Measurements from ENCODE around the gene TMEM14C.
"Not testable (repeated sequence)": the region's sequence is repeated elsewhere in the genome, so short reads cannot be mapped to it uniquely, and the experiment has no call there.

The TMEM14C gene

GRCh38 chr6:10695086-10695657 lies 27.7 kb upstream of the TMEM14C start:
- no peak for DNase-seq
- H3K4me3 Mint-ChIP-seq, result peak overlapping the region; percentile 95 to 99
- no peaks in the 10 kb centered on the region for H3K9me3 Mint-ChIP-seq
- peaks cover 27 to 31% of the 10 kb centered on the region in 2 donors for H3K4me1 Mint-ChIP-seq (ENCODE audit: low read depth in 2 of 2)
- peaks cover 51% of the 10 kb centered on the region for H3K36me3 Mint-ChIP-seq (ENCODE audit: insufficient read depth)
- H3K27me3 Mint-ChIP-seq, result no peaks in the 10 kb centered on the region
- peak overlapping the region; percentile 100 for H3K27ac Mint-ChIP-seq
- ATAC-seq (replicated peaks), result no peak

GRCh38 chr6:10696655-10697054 lies 26.2 kb upstream of the TMEM14C start:
- ATAC-seq (replicated peaks), result no peak
- Mint-ChIP-seq H3K36me3 (ENCODE audit: insufficient read depth) (peaks cover 62% of the 10 kb centered on the region), H3K27ac (no peak overlapping the region), H3K27me3 (no peaks in the 10 kb centered on the region), H3K9me3 (no peaks in the 10 kb centered on the region), H3K4me3 (peak overlapping the region in 1 of 2 donors; percentile 99), H3K4me1 (ENCODE audit: low read depth in 2 of 2) (peaks cover 27 to 42% of the 10 kb centered on the region in 2 donors)
- DNase-seq, result no peak

GRCh38 chr6:10713962-10714361 lies 8.9 kb upstream of the TMEM14C start:
- DNase-seq (no peak), ATAC-seq (replicated peaks) (no peak)
- Mint-ChIP-seq H3K27ac (no peak overlapping the region), H3K9me3 (no peaks in the 10 kb centered on the region), H3K36me3 (ENCODE audit: insufficient read depth) (peaks cover 16% of the 10 kb centered on the region), H3K4me1 (ENCODE audit: low read depth in 2 of 2) (no peaks in the 10 kb centered on the region), H3K4me3 (no peak overlapping the region), H3K27me3 (no peaks in the 10 kb centered on the region)

- Mint-ChIP-seq H3K4me3 (peak overlapping the region; percentile 81 to 82), H3K36me3 (ENCODE audit: insufficient read depth) (no peaks in the 10 kb centered on the region), H3K27ac (peak overlapping the region; percentile 75 to 81), H3K9me3 (no peaks in the 10 kb centered on the region), H3K27me3 (no peaks in the 10 kb centered on the region), H3K4me1 (ENCODE audit: low read depth in 2 of 2) (peaks cover 31 to 32% of the 10 kb centered on the region in 2 donors)
- DNase-seq (peak; percentile 41 to 44 (median 41)), ATAC-seq (replicated peaks) (peak; percentile 35)
Observed at GRCh38 chr6:10719296-10719963, 3.4 kb upstream of the TMEM14C start.

GRCh38 chr6:10719964-10720264 lies 3.0 kb upstream of the TMEM14C start:
- peaks cover 32 to 33% of the 10 kb centered on the region in 2 donors for H3K4me1 Mint-ChIP-seq (ENCODE audit: low read depth in 2 of 2)
- DNase-seq (no peak), ATAC-seq (replicated peaks) (no peak)
- no peaks in the 10 kb centered on the region for H3K9me3 Mint-ChIP-seq
- no peaks in the 10 kb centered on the region for H3K36me3 Mint-ChIP-seq (ENCODE audit: insufficient read depth)
- no peaks in the 10 kb centered on the region for H3K27me3 Mint-ChIP-seq
- H3K4me3 Mint-ChIP-seq, result peak overlapping the region; percentile 81 to 82
- H3K27ac Mint-ChIP-seq, result peak overlapping the region; percentile 75 to 81

- no peaks in the 10 kb centered on the region for H3K9me3 Mint-ChIP-seq
- H3K27me3 Mint-ChIP-seq, result peaks cover 0 to 2% of the 10 kb centered on the region in 2 donors
- peak overlapping the region; percentile 81 to 82 for H3K4me3 Mint-ChIP-seq
- H3K27ac Mint-ChIP-seq, result peak overlapping the region; percentile 75 to 81
- peak; percentile 52 for ATAC-seq (replicated peaks)
- H3K36me3 Mint-ChIP-seq (ENCODE audit: insufficient read depth), result peaks cover 3% of the 10 kb centered on the region
- DNase-seq, result peak; percentile 28 to 47 (median 29)
- H3K4me1 Mint-ChIP-seq (ENCODE audit: low read depth in 2 of 2), result peaks cover 33 to 34% of the 10 kb centered on the region in 2 donors
Observed at GRCh38 chr6:10720265-10720959, 2.5 kb upstream of the TMEM14C start.

- not testable (repeated sequence) for ATAC-seq (replicated peaks); H3K9me3 Mint-ChIP-seq; H3K27me3 Mint-ChIP-seq; H3K36me3 Mint-ChIP-seq (ENCODE audit: insufficient read depth)
- DNase-seq, result peak in 1 of 3 experiments; percentile 5
- Mint-ChIP-seq H3K27ac (peak overlapping the region; percentile 38 to 81), H3K4me1 (ENCODE audit: low read depth in 2 of 2) (peaks cover 40% of the 10 kb centered on the region in 2 donors), H3K4me3 (peak overlapping the region; percentile 82 to 96)
Observed at GRCh38 chr6:10720960-10721849, 1.7 kb upstream of the TMEM14C start.

GRCh38 chr6:10721850-10722569 lies 860 bp upstream of the TMEM14C start:
- no peak for DNase-seq
- H3K4me1 Mint-ChIP-seq (ENCODE audit: low read depth in 2 of 2), result peaks cover 46 to 47% of the 10 kb centered on the region in 2 donors
- H3K27me3 Mint-ChIP-seq, result peaks cover 0 to 7% of the 10 kb centered on the region in 2 donors
- no peak for ATAC-seq (replicated peaks)
- no peaks in the 10 kb centered on the region for H3K9me3 Mint-ChIP-seq
- H3K36me3 Mint-ChIP-seq (ENCODE audit: insufficient read depth), result peaks cover 8% of the 10 kb centered on the region
- H3K27ac Mint-ChIP-seq, result peak overlapping the region; percentile 74 to 89
- H3K4me3 Mint-ChIP-seq, result peak overlapping the region; percentile 82 to 96

- H3K27ac Mint-ChIP-seq, result peak overlapping the region; percentile 74 to 89
- no peaks in the 10 kb centered on the region for H3K9me3 Mint-ChIP-seq
- peaks cover 8% of the 10 kb centered on the region for H3K36me3 Mint-ChIP-seq (ENCODE audit: insufficient read depth)
- peak overlapping the region; percentile 82 to 96 for H3K4me3 Mint-ChIP-seq
- peaks cover 49 to 50% of the 10 kb centered on the region in 2 donors for H3K4me1 Mint-ChIP-seq (ENCODE audit: low read depth in 2 of 2)
- no peak for ATAC-seq (replicated peaks)
- DNase-seq, result no peak
- peaks cover 0 to 7% of the 10 kb centered on the region in 2 donors for H3K27me3 Mint-ChIP-seq
Observed at GRCh38 chr6:10722570-10722819, 375 bp upstream of the TMEM14C start.

- ATAC-seq (replicated peaks), result no peak
- peaks cover 8% of the 10 kb centered on the region for H3K36me3 Mint-ChIP-seq (ENCODE audit: insufficient read depth)
- peaks cover 54 to 56% of the 10 kb centered on the region in 2 donors for H3K4me1 Mint-ChIP-seq (ENCODE audit: low read depth in 2 of 2)
- peak overlapping the region; percentile 82 to 96 for H3K4me3 Mint-ChIP-seq
- H3K27ac Mint-ChIP-seq, result peak overlapping the region; percentile 74 to 89
- H3K9me3 Mint-ChIP-seq, result no peaks in the 10 kb centered on the region
- no peak for DNase-seq
- peaks cover 0 to 16% of the 10 kb centered on the region in 2 donors for H3K27me3 Mint-ChIP-seq
Observed at GRCh38 chr6:10723567-10723881, 654 bp downstream of the TMEM14C start.

- no peak for DNase-seq
- peaks cover 0 to 19% of the 10 kb centered on the region in 2 donors for H3K27me3 Mint-ChIP-seq
- no peak overlapping the region for H3K27ac Mint-ChIP-seq
- H3K4me3 Mint-ChIP-seq, result peak overlapping the region in 1 of 2 donors; percentile 31
- no peak for ATAC-seq (replicated peaks)
- peaks cover 12% of the 10 kb centered on the region for H3K36me3 Mint-ChIP-seq (ENCODE audit: insufficient read depth)
- H3K9me3 Mint-ChIP-seq, result no peaks in the 10 kb centered on the region
- H3K4me1 Mint-ChIP-seq (ENCODE audit: low read depth in 2 of 2), result peaks cover 45 to 48% of the 10 kb centered on the region in 2 donors
Observed at GRCh38 chr6:10725044-10725443, 2.2 kb downstream of the TMEM14C start.

- ATAC-seq (replicated peaks) (no peak), DNase-seq (no peak)
- H3K27ac Mint-ChIP-seq, result no peak overlapping the region
- peaks cover 45 to 48% of the 10 kb centered on the region in 2 donors for H3K4me1 Mint-ChIP-seq (ENCODE audit: low read depth in 2 of 2)
- peaks cover 16% of the 10 kb centered on the region for H3K36me3 Mint-ChIP-seq (ENCODE audit: insufficient read depth)
- peak overlapping the region in 1 of 2 donors; percentile 31 for H3K4me3 Mint-ChIP-seq
- H3K27me3 Mint-ChIP-seq, result peaks cover 0 to 25% of the 10 kb centered on the region in 2 donors
- H3K9me3 Mint-ChIP-seq, result no peaks in the 10 kb centered on the region
Observed at GRCh38 chr6:10725716-10726115, 2.8 kb downstream of the TMEM14C start.

GRCh38 chr6:10730254-10730653 lies 7.4 kb downstream of the TMEM14C start:
- Mint-ChIP-seq H3K4me1 (ENCODE audit: low read depth in 2 of 2) (peaks cover 26 to 37% of the 10 kb centered on the region in 2 donors), H3K4me3 (no peak overlapping the region), H3K27me3 (peaks cover 0 to 25% of the 10 kb centered on the region in 2 donors), H3K27ac (no peak overlapping the region), H3K36me3 (ENCODE audit: insufficient read depth) (peaks cover 19% of the 10 kb centered on the region), H3K9me3 (no peaks in the 10 kb centered on the region)
- DNase-seq (no peak), ATAC-seq (replicated peaks) (no peak)

All from effector memory CD8-positive, alpha-beta T cell (primary cell).